Activated T-helper 1 cell treated with anti-CD3 and anti-CD28 coated beads, Interleukin-12 subunit alpha, Interleukin-12 subunit beta, Interleukin-2, Interleukin-4 antibody, amounts not matched to agents 30 ng/mL and 10 ng/mL and 1 ng/mL, durations not matched to agents 14 hours and 24 hours and 36 hours (primary cell): Measurements from ENCODE around the gene UTY. TPM values are rescaled to one million over a fixed set of nuclear protein-coding genes. Genes with fewer than 3 reads are reported as not detected.
A peak's percentile ranks its signal among the peaks of the same experiment; 100 is the strongest.

Experiments
- DNase-seq: peaks from one replicate; pipeline ENCODE4 v3.0.0; 2021; ENCODE audit warnings: low spot score
- H3K27ac Mint-ChIP-seq: one replicate; pipeline ENCODE4 v1.8.0; 2021; ENCODE audit warnings: mild to moderate bottlenecking, mixed read lengths
- H3K27me3 Mint-ChIP-seq: one replicate; pipeline ENCODE4 v1.8.0; 2022; ENCODE audit warnings: mild to moderate bottlenecking, moderate library complexity, mixed read lengths; ENCODE audit not compliant: insufficient read depth
- H3K36me3 Mint-ChIP-seq: one replicate; pipeline ENCODE4 v1.8.0; 2021; ENCODE audit warnings: low read depth, mixed read lengths
- H3K4me1 Mint-ChIP-seq: one replicate; pipeline ENCODE4 v1.8.0; 2021; ENCODE audit warnings: low read depth, mixed read lengths
- H3K4me3 Mint-ChIP-seq: one replicate; pipeline ENCODE4 v1.8.0; 2021; ENCODE audit warnings: mild to moderate bottlenecking, moderate library complexity, mixed read lengths
- H3K9me3 Mint-ChIP-seq: one replicate; pipeline ENCODE4 v1.8.0; 2021; ENCODE audit warnings: mixed read lengths
- intact Hi-C: fragments of 100-400 bp; cut with micrococcal nuclease; formaldehyde crosslinking; loops from one replicate; pipeline ENCODE4 v1.15.1; 2024
- total RNA-seq: library from RNA; stranded (reverse); gene quantifications from 2 replicates; pipeline ENCODE4 v1.2.3, GENCODE V29; 2022

Gene UTY
- total RNA-seq, 1 donor from 2014 or later: 22.1 TPM

DNA sequence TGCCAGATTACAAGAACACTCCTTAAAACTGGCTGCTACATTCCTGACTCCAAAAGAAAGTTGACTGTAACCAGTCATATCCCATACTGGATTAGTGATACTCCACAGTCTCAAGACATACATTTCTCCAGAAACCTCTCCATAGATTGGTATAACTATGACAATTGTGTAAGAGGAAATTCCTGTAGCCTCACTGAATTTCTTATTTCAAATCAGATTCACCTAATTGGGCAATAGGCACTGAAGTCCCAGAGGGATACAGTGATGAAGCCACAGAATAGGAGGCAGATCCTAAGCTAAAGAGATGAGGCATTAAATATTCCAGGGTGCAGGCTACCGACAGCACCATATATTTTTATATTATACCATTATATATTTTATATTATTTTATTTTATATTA, 39.0 kb downstream of the UTY start:
- Mint-ChIP-seq H3K4me1 (peaks cover 16% of the 10 kb centered on the region), H3K4me3 (no peak overlapping the region), H3K27me3 (no peaks in the 10 kb centered on the region), H3K9me3 (no peaks in the 10 kb centered on the region), H3K36me3 (peaks cover 22% of the 10 kb centered on the region), H3K27ac (no peak overlapping the region)
- intact Hi-C loops: no loop called here
- DNase-seq: no peak

DNA sequence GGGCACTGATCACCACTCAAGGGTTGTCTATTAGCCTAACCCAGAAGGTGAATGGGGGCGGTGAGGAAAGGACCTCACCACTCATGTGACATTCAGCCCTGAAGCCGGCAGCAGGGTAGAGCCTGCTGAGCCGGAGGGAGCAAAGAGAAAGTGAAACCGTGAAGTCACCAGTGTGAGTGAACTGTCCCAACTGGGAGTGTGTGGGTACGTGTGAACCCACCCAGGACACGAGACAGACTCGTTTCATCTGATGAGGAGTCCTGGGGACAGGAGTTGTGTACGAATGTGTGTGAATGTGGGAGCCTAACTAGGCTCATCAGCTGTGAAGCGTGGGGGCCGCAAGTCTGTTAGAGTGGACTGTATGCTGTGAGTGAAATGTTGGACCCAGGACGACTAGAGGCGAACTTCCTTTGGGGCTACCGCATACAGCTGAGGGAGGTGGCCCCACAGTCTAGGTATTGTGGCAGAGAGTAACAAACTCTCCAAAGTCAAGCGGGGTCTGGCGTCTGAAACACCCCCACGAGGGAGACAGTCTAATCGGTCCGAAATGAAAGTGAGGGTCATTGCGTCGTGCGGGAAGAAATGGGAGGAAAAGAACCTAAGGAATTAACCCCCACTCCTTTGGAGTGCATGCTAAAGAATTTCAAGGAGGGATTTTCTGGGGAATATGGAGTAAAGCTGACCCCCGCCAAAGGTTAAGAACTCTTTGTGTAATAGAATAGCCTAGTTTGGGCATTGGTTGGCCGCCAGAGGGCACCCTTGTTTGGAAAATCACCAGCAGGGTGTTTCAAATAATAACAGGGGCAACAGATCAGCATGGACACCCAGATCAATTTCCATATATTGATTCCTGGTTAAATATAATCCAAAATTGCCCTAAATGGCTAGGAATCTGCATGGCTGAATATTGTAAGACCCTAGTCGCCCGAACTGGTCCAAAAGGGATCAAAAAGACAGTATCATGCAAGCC, 43.6 kb downstream of the UTY start:
- Mint-ChIP-seq H3K4me1 (peaks cover 57% of the 10 kb centered on the region), H3K4me3 (peak overlapping the region; percentile 96), H3K27me3 (no peaks in the 10 kb centered on the region), H3K9me3 (peaks cover 12% of the 10 kb centered on the region), H3K27ac (peak overlapping the region; percentile 96), H3K36me3 (peaks cover 26% of the 10 kb centered on the region)
- intact Hi-C loops: loop anchor here (1.0 to 10.0 kb wide), 6 partner anchors 39 to 531 kb away; partner anchors contain the start of genes DDX3Y, TMSB4Y and UTY
- peak; percentile 31 for DNase-seq

DNA sequence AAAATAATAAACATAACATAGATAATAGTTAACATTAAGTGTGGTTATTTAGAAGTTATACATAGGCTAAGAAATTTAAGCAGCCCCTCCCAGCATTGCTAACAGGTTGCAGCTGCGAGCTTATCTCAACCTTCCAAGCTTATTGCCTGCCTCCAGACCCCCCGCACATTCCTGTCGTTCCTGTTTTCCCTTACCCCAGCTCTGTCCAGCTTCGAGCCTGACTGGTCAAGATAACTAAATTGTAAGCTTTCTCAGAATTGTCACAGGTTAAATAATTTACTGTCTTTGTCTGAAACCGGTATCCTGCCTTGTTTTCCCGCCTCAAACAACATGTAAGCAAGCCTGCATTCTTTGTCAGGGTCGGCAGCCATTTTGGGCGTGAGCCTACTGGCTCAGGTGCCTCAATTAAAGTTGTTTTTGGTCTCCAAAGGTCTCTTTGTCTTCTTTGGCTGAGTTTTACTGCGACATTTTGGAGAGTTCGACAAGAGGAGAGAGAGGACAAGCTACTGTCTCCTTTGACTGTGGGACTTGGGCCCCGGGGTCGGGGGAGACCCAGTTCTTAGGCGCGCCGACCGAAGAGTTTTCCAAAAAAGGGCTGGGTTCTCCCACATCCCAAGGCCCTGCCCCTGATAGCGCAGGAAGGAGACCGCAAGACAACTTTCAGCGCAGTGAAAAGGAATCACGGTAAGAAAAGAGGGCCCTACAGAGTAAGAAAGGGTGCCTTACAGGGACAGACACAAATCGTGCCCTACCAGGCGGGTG, 44.4 kb downstream of the UTY start:
- intact Hi-C loops: loop anchor here (5.0 to 10.0 kb wide), 2 partner anchors 267 to 531 kb away; partner anchors contain the start of genes DDX3Y and TMSB4Y
- H3K4me3 Mint-ChIP-seq: peak overlapping the region; percentile 96
- peaks cover 57% of the 10 kb centered on the region for H3K4me1 Mint-ChIP-seq
- peak overlapping the region; percentile 96 for H3K27ac Mint-ChIP-seq
- H3K27me3 Mint-ChIP-seq: no peaks in the 10 kb centered on the region
- no peak for DNase-seq
- peaks cover 14% of the 10 kb centered on the region for H3K9me3 Mint-ChIP-seq
- H3K36me3 Mint-ChIP-seq: peaks cover 29% of the 10 kb centered on the region

DNA sequence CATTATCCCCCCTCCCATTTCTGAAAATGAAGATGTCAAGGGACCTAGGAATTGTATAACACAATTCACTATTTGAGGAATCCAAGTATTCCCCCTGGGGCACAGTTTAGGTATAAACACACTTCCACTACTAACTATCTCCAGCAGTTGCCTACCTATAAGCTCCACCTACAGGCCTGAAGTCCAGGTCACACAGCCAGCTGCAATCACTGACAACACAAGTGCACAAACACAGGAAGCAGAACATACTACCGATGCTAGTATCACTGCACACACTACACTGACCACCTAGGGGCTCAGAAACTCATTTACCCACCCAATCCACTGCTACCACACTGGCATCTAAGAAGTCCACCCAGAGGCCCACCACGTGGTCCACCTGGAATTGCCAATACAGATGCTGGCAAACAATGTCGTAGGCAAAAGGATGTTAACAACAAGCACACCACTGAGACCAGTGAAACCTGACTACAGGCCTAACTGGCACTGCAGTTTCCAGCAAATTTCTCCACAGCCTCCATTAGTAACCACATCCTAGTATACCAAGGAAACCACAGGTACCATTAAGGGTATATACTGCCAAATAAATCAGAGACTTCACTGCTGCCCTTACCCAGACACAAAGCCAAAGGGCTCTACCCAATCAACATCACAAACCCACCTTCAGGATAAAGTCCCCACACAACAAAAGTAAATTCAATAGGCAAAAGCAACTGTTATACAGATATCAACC, 47.4 kb downstream of the UTY start:
- intact Hi-C loops: loop anchor here (10.0 kb wide), 1 partner anchor 528 kb away; the partner anchor contains the start of gene DDX3Y
- H3K4me1 Mint-ChIP-seq: peaks cover 55% of the 10 kb centered on the region
- no peaks in the 10 kb centered on the region for H3K27me3 Mint-ChIP-seq
- no peak for DNase-seq
- H3K36me3 Mint-ChIP-seq: peaks cover 44% of the 10 kb centered on the region
- H3K4me3 Mint-ChIP-seq: peak overlapping the region; percentile 20
- H3K27ac Mint-ChIP-seq: peak overlapping the region; percentile 80
- H3K9me3 Mint-ChIP-seq: peaks cover 36% of the 10 kb centered on the region

DNA sequence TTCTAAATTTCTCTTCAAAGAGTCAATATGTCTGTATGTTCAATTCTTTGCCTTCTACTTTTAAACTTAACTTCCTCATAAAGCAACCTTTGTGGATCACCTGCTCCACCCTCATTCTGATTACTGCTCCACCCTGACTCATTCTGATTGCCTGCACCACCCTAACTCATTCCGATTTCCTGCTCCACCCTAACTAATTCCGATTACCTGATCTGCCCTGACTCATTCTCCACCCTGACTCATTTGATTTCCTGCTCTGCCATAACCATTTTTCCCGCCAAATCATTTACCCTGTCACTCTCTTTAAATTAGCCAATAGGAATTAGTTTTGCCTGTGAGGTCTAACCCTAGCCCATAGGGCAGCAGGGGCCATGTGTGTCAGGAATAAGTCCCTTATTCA, 50.3 kb downstream of the UTY start:
- Mint-ChIP-seq H3K4me1 (peaks cover 46% of the 10 kb centered on the region), H3K27me3 (no peaks in the 10 kb centered on the region), H3K9me3 (peaks cover 45% of the 10 kb centered on the region), H3K4me3 (no peak overlapping the region), H3K36me3 (peaks cover 57% of the 10 kb centered on the region), H3K27ac (no peak overlapping the region)
- no peak for DNase-seq
- intact Hi-C loops: no loop called here

DNA sequence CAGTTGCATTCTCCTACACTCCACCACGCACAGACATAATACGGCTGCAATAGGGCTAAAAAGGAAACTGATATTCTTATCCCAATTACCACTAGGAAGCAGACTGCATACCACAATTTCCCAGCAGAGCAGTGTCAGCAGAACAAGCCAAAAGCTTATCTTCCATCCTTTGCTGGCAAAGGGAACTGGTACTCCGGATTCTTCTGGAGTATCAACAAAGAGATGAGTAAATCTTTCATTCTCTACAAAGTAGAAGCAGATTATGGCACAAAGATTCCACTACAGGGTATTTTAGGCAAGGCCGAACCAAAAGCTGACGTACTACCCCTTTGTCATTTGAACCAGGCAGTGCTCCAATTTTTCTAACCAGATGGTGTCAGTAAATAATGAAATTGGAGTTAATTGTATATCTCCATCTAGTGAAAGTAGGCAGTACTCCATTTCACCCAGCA, 56.5 kb downstream of the UTY start:
- peaks cover 17% of the 10 kb centered on the region for H3K9me3 Mint-ChIP-seq
- H3K4me3 Mint-ChIP-seq: no peak overlapping the region
- intact Hi-C loops: no loop called here
- H3K27me3 Mint-ChIP-seq: no peaks in the 10 kb centered on the region
- H3K4me1 Mint-ChIP-seq: peaks cover 15% of the 10 kb centered on the region
- DNase-seq: no peak
- peaks cover 40% of the 10 kb centered on the region for H3K36me3 Mint-ChIP-seq
- no peak overlapping the region for H3K27ac Mint-ChIP-seq

DNA sequence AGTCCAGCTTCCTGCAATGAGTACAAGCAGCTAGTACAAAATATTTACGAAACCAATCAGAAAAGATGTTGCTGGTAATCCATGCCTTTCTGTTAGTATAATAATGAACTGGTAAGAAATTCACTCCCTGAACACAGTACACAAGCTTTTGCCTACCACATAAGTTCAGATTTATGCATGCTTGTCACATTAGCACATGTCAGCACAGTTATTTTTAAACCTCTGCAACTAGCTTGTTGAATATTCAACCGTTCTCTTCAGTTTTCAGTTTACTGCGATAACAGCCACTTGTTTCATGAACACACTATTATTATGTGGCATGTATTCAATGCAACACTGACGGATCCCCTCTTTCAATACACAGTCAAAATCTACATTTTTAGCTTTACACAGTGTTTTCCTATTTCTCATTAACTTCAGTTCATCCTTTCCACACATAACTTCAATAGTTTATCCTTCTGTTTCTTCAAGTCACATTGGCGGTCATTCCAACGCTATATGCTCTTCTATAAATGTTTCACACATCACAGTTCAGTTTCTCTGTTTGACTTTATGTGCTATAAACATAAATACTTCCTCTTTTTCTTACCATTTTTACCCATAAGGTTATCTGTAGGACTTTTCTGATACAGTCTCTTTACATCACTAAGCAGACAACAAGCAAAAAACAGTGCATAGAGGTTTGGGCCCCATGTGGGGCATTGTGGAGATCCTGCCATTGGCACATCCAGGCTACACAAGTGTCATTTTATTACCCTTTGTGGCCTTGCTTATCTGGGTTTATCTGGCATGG, 62.8 kb downstream of the UTY start:
- H3K36me3 Mint-ChIP-seq: peaks cover 8% of the 10 kb centered on the region
- intact Hi-C loops: no loop called here
- H3K27me3 Mint-ChIP-seq: no peaks in the 10 kb centered on the region
- no peaks in the 10 kb centered on the region for H3K4me1 Mint-ChIP-seq
- H3K27ac Mint-ChIP-seq: peak overlapping the region; percentile 20
- DNase-seq: no peak
- no peaks in the 10 kb centered on the region for H3K9me3 Mint-ChIP-seq
- H3K4me3 Mint-ChIP-seq: no peak overlapping the region

DNA sequence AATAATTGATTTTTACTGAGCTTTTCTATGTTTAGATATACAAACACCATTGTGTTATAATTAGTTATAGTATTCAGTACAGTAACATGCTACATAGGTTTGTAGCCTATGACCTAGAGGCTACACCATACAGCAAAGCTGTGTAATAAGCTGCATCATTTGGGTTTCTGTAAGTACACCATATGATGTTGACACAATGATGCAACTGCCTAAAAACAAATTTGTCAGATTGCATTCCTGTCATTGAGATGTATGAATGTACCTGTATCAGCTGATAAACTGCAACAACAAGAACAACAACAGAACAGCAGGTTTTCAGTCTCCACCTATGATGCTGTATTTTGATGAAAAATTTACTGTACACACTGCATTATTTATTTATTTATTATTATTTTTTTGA, 64.3 kb downstream of the UTY start:
- Mint-ChIP-seq H3K4me1 (no peaks in the 10 kb centered on the region), H3K36me3 (peaks cover 4% of the 10 kb centered on the region), H3K9me3 (no peaks in the 10 kb centered on the region)

DNA sequence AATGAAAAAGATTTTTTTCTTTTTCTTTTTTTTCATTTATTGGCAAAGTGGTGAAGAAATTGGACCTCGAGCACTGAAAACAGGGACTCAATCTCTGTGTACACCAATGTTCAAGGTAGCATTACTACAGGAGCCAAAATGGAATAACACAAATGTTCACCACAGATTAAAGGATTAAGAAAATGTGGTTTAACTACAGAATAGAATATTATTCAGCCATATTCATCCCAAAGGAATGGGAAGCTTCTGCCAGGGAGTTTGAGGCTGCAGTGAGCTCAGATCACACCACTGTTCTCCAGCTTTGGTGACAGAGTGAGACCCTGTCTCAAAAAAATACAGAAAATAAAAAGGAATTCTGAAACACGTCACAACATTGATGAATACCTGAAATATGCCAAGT, 81.0 kb downstream of the UTY start:
- no peak overlapping the region for H3K4me3 Mint-ChIP-seq
- H3K36me3 Mint-ChIP-seq: peaks cover 3% of the 10 kb centered on the region
- intact Hi-C loops: no loop called here
- DNase-seq: no peak
- H3K9me3 Mint-ChIP-seq: no peaks in the 10 kb centered on the region
- no peak overlapping the region for H3K27ac Mint-ChIP-seq
- peaks cover 6% of the 10 kb centered on the region for H3K4me1 Mint-ChIP-seq
- no peaks in the 10 kb centered on the region for H3K27me3 Mint-ChIP-seq

More for the DNA sequence above, 64.3 kb downstream of the UTY start:
- Mint-ChIP-seq H3K4me3 (no peak overlapping the region), H3K27ac (no peak overlapping the region), H3K27me3 (no peaks in the 10 kb centered on the region)
- no peak for DNase-seq
- intact Hi-C loops: no loop called here

DNA sequence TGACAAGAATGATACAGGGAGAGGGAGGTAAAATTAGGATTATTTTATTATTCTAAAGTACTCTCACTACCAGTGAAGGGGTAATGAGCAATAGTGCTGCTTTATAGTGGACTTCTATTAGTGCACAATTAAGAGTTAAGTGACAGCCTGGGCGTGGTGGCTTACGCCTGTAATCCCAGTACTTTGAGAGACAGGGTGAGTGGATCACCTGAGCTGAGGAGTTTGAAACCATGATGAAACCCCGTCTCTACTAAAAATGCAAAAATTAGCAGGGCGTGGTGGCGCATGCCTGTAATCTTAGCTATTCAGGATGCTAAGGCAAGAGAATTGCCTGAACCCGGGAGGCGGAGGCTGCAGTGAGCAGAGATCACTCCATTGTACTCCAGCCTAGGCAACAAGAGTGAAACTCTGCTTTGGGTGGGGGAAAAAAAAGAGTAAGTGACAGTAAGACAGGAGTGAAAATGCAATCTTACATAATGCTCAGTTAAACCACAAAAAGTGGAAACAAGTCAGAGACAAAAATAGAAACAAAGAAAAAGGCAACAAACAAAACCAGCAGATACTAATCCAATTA, 98.6 kb downstream of the UTY start:
- intact Hi-C loops: no loop called here
- H3K4me1 Mint-ChIP-seq: peaks cover 11% of the 10 kb centered on the region
- no peak for DNase-seq
- H3K27ac Mint-ChIP-seq: no peak overlapping the region
- no peaks in the 10 kb centered on the region for H3K9me3 Mint-ChIP-seq
- no peak overlapping the region for H3K4me3 Mint-ChIP-seq
- H3K36me3 Mint-ChIP-seq: peaks cover 22% of the 10 kb centered on the region
- H3K27me3 Mint-ChIP-seq: no peaks in the 10 kb centered on the region

DNA sequence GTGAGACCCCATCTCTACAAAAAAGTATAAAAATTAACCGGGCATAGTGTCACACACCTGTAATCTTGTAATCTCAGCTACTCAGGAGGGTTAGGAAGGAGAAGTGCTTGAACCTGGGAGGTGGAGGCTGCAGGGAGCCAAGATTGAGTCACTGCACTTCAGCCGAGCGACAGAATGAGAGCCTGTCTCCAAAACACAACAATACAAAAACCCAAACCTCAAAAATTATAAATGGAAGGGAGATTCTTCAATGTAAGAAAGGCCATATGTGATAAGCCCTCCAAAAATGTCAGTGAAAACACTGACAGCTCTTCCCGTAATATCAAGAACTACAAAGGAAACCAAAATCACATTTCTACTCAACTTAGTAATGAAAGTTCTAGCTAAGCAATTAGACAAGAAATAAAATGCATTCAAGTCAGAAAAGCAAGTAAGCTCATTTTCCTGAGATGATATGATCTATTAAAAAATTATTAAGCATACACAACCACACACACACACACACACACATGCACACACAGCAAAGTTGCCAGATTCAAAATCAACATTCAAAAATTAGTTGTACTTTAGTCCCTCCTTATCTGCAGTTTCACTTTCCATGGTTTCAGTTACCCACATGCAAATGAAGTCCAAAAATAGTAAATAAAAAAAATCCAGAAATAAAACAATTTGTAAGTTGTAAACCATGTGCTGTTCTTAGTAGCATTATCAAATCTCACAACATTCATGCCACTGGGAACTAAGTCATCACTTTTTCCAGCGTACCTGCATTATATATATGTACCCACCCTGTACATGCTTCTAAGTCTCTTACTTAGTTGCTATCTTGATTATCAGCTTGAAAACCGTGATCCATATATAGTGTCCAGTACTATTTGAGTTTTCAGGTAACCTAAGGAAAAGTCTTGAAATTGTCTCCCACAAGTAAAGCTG, 108.7 kb downstream of the UTY start:
- intact Hi-C loops: loop anchor here (1.0 to 10.0 kb wide), 5 partner anchors 9 to 934 kb away; partner anchors contain the start of gene TMSB4Y
- peak overlapping the region; percentile 52 for H3K27ac Mint-ChIP-seq
- H3K4me3 Mint-ChIP-seq: peak overlapping the region; percentile 53
- H3K4me1 Mint-ChIP-seq: peaks cover 16% of the 10 kb centered on the region
- DNase-seq: no peak
- no peaks in the 10 kb centered on the region for H3K27me3 Mint-ChIP-seq
- H3K9me3 Mint-ChIP-seq: no peaks in the 10 kb centered on the region
- H3K36me3 Mint-ChIP-seq: peaks cover 7% of the 10 kb centered on the region
